Measurements from ENCODE around the gene FIGNL2.

DNA sequence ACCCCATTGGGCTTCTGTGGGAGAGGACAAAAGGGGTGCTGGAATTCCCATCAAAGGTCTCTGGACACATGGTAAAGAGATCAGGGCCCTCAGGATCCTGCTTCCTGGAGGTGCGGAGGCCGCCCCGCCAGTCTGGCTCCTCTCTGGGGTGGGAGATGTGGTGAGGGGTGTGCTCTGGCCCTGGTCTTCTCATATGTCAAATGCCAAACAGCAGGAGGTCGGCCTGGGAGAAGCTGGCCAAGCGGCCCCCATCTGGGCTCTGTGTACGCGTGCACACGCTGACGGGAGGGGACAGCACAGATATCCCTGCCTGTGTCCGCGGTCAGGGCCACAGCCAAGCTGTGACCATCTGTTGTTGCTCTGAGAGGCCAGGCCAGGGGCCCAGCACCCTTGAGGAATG is 14.1 kb downstream of the FIGNL2 start:
- TF ChIP-seq, protein P1, sequence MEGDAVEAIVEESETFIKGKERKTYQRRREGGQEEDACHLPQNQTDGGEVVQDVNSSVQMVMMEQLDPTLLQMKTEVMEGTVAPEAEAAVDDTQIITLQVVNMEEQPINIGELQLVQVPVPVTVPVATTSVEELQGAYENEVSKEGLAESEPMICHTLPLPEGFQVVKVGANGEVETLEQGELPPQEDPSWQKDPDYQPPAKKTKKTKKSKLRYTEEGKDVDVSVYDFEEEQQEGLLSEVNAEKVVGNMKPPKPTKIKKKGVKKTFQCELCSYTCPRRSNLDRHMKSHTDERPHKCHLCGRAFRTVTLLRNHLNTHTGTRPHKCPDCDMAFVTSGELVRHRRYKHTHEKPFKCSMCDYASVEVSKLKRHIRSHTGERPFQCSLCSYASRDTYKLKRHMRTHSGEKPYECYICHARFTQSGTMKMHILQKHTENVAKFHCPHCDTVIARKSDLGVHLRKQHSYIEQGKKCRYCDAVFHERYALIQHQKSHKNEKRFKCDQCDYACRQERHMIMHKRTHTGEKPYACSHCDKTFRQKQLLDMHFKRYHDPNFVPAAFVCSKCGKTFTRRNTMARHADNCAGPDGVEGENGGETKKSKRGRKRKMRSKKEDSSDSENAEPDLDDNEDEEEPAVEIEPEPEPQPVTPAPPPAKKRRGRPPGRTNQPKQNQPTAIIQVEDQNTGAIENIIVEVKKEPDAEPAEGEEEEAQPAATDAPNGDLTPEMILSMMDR (conservative IDR thresholded peaks at IDR 0.05; ENCODE audit: low read depth, low read length), result no peak
- no peak for TF ChIP-seq CEBPB (IDR thresholded peaks at IDR 0.05; ENCODE audit: low read depth, low read length)
- no peak for TF ChIP-seq POLR2A (IDR thresholded peaks at IDR 0.05; ENCODE audit: low read depth, low read length)
- TF ChIP-seq MXI1 (IDR thresholded peaks at IDR 0.05; ENCODE audit: borderline replicate concordance, low read depth, low read length), result no peak
- TF ChIP-seq SMC3 (IDR thresholded peaks at IDR 0.05; ENCODE audit: low read depth, low read length), result no peak

All from IMR-90 (cell line).